Type B pancreatic cell (in vitro differentiated cells): ENCODE data around the gene MFRP. TPM values are rescaled to one million over a fixed set of nuclear protein-coding genes. Genes with fewer than 3 reads are reported as not detected.

Experiments used
- DNase-seq: peaks from one replicate; pipeline ENCODE4 v3.0.0; 2021; ENCODE audit warnings: mixed read lengths; ENCODE audit not compliant: unreplicated experiment; ENCODE audit errors: extremely low spot score
- H3K27ac Mint-ChIP-seq: 2 replicates; pipeline ENCODE4 v1.8.0; 2021; ENCODE audit warnings: mild to moderate bottlenecking, mixed read lengths
- H3K27me3 Mint-ChIP-seq: 2 replicates; pipeline ENCODE4 v1.8.0; 2021; ENCODE audit warnings: mixed read lengths
- H3K36me3 Mint-ChIP-seq: 2 replicates; pipeline ENCODE4 v1.8.0; 2021; ENCODE audit warnings: mixed read lengths
- H3K4me1 Mint-ChIP-seq: one replicate; pipeline ENCODE4 v1.8.0; 2021; ENCODE audit warnings: mixed read lengths; ENCODE audit not compliant: unreplicated experiment
- H3K4me3 Mint-ChIP-seq: 2 replicates; pipeline ENCODE4 v1.8.0; 2021; ENCODE audit warnings: mild to moderate bottlenecking, mixed read lengths
- H3K9me3 Mint-ChIP-seq: 2 replicates; pipeline ENCODE4 v1.8.0; 2021; ENCODE audit warnings: mixed read lengths
- CTCF ChIP-seq: fragments of 200-600 bp; sonication (generic); conservative IDR thresholded peaks from 2 replicates; pipeline ENCODE4 v1.5.0; 2021; ENCODE audit warnings: antibody characterized with exemption, mild to moderate bottlenecking
- total RNA-seq: library from RNA; stranded (reverse); gene quantifications from 2 replicates; pipeline ENCODE4 v1.2.1, GENCODE V29; 2021; ENCODE audit warnings: low replicate concordance

MFRP gene
- total RNA-seq, 1 donor from 2014 or later, result not detected

GRCh38 chr11:119338965-119339588 is 7.4 kb downstream of the MFRP start:
- Mint-ChIP-seq H3K36me3 (no peaks in the 10 kb centered on the region), H3K4me1 (peaks cover 33% of the 10 kb centered on the region), H3K9me3 (no peaks in the 10 kb centered on the region), H3K27ac (no peak overlapping the region), H3K27me3 (peaks cover 36% of the 10 kb centered on the region), H3K4me3 (peak overlapping the region; percentile 85)
- no peak for TF ChIP-seq CTCF
- DNase-seq, result no peak

GRCh38 chr11:119338318-119338890 is 8.1 kb downstream of the MFRP start:
- peak; percentile 85 for DNase-seq
- Mint-ChIP-seq H3K4me1 (peaks cover 38% of the 10 kb centered on the region), H3K36me3 (no peaks in the 10 kb centered on the region), H3K4me3 (peak overlapping the region; percentile 85), H3K27ac (peak overlapping the region; percentile 36), H3K27me3 (peaks cover 30% of the 10 kb centered on the region), H3K9me3 (no peaks in the 10 kb centered on the region)
- TF ChIP-seq CTCF, result peak; percentile 87

GRCh38 chr11:119337581-119338317 is 8.8 kb downstream of the MFRP start:
- DNase-seq, result no peak
- H3K4me1 Mint-ChIP-seq, result peaks cover 44% of the 10 kb centered on the region

GRCh38 chr11:119336744-119337469 is 9.6 kb downstream of the MFRP start:
- Mint-ChIP-seq H3K9me3 (no peaks in the 10 kb centered on the region), H3K4me1 (peaks cover 47% of the 10 kb centered on the region), H3K27ac (peak overlapping the region; percentile 81), H3K4me3 (peak overlapping the region; percentile 85), H3K27me3 (peaks cover 19% of the 10 kb centered on the region), H3K36me3 (no peaks in the 10 kb centered on the region)
- DNase-seq, result no peak
- no peak for TF ChIP-seq CTCF

More at GRCh38 chr11:119337581-119338317, 8.8 kb downstream of the MFRP start:
- TF ChIP-seq CTCF, result no peak
- peak overlapping the region; percentile 13 for H3K27ac Mint-ChIP-seq
- H3K36me3 Mint-ChIP-seq, result no peaks in the 10 kb centered on the region
- peaks cover 23% of the 10 kb centered on the region for H3K27me3 Mint-ChIP-seq
- H3K4me3 Mint-ChIP-seq, result peak overlapping the region; percentile 85
- no peaks in the 10 kb centered on the region for H3K9me3 Mint-ChIP-seq

GRCh38 chr11:119335655-119336543 is 10.6 kb downstream of the MFRP start:
- no peak for TF ChIP-seq CTCF
- H3K9me3 Mint-ChIP-seq, result no peaks in the 10 kb centered on the region
- peaks cover 44% of the 10 kb centered on the region for H3K4me1 Mint-ChIP-seq
- no peak for DNase-seq
- peak overlapping the region; percentile 100 for H3K4me3 Mint-ChIP-seq
- H3K27me3 Mint-ChIP-seq, result peaks cover 11% of the 10 kb centered on the region
- H3K27ac Mint-ChIP-seq, result peak overlapping the region; percentile 81
- no peaks in the 10 kb centered on the region for H3K36me3 Mint-ChIP-seq
